ENCODE data around the gene SENP3.

The SENP3 gene

DNA sequence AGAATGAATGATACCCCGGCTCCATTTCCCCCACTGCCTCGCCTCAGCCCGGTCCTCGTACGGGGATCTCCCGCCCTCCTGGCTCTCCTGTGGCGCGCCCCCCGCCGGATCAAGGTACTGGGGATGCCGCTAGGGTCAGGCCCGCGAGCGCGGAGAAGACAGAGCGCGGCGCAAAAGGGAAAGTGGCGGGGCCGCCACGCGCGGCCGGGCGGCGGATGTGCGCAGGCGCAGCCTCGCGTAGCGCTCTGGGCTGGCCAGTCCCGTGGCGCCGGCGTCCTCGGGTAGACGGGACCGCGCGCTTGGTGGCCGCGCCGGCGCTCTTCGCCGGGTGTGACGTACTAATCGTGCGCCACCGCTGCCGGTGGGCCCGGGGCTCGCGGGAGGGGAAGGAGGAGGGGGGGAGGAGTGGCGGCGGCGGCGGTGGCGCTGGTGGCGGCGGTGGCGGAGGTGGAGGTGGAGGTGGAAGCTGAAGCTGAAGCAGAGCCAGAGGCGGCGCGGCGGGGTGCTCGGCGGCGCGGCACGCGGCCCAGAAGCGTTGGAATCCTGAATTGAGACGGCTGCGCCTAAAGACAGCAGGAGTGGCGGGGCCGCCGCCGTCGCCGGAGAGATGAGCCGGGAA is at the start of gene SENP3:
Gene SENP3 (plus strand): TSS at position 331 of the 619 bp plus-strand sequence. CDS start 1,158 bp downstream, outside the sequence.
- peak; percentile 70 for DNase-seq

DNA sequence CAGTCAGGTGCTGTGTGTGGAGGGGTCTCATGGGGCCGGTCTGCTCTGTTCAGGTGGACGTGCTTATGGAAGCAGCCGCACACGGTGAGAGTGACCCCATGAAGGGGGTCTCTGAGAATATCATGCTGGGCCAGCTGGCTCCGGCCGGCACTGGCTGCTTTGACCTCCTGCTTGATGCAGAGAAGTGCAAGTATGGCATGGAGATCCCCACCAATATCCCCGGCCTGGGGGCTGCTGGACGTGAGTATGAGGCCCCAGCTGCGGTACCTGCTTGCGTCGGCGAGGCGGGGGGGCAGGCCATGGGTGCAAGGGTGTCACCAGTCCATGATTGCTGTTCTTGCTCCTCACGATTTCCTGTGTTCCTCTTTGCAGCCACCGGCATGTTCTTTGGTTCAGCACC is 49.6 kb upstream of the SENP3 start:
- no peak for DNase-seq

- DNase-seq, result no peak
These were observed 48.7 kb upstream of the SENP3 start for GRCh38 chr17:7512824-7513540.

GRCh38 chr17:7513850-7514419 is 47.8 kb upstream of the SENP3 start:
- DNase-seq, result no peak

GRCh38 chr17:7515911-7516610 is 45.7 kb upstream of the SENP3 start:
- DNase-seq, result no peak

- no peak for DNase-seq
These were observed 38.7 kb upstream of the SENP3 start for GRCh38 chr17:7523033-7523432.

- DNase-seq, result no peak
These were observed 32.9 kb upstream of the SENP3 start for GRCh38 chr17:7528842-7529241.

DNA sequence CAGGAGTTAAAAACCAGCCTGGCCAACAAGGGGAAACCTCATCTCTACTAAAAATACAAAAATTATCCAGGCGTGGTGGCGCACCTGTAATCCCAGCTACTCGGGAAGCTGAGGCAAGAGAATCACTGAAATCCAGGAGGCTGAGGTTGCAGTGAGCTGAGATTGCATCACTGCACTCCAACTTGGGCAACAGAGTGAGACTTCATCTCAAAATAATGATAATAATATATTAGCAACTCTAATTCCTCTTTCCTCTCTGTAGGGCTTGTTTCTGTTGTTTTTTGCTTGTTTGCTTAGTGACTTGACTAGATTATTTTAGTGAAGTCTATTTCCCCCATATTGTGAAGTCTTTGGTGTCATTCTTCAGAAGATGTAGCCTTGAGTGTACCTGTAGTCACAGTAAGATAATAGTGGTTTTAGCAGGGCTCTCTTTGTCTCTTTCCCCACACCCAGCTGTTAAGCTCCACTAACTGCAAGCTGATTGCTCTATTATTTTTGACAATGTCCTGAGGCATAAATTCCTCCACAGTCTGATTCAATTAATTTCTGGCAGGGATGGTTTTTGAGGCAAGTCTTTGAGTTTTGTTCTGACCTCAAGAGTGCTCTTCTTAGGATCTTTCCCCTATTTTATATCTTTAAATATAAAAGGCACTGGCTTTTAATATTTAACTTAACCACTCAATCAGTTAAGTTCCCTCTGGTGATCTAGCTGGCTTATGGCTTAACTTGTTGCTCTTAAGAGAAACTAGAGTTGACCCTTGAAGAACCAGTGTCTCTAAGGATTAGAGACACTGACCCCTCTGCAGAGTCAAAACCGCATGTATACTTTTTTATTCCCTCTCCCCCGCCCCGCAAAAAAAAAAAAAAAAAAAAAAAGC is 31.5 kb upstream of the SENP3 start:
- no peak for DNase-seq

DNA sequence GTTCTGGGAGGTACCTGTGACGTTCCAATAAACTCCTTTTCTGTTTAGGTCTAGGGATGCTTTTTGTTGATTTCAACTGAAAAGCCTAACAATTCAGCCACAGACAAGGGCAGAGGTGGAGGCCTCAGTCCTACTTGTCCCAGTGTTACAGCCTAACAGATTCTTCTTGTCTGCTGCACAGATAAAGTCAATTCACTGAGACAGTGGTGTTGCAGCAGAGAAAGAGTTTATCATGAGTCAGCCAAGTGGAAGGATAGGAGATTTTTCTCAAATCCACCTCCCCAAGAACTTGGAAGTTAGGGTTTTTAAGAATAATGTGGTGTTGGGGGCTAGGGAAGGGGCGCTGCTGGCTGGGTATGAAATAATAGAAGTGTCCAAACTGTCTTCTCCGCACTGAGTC is 23.7 kb upstream of the SENP3 start:
- no peak for DNase-seq

DNA sequence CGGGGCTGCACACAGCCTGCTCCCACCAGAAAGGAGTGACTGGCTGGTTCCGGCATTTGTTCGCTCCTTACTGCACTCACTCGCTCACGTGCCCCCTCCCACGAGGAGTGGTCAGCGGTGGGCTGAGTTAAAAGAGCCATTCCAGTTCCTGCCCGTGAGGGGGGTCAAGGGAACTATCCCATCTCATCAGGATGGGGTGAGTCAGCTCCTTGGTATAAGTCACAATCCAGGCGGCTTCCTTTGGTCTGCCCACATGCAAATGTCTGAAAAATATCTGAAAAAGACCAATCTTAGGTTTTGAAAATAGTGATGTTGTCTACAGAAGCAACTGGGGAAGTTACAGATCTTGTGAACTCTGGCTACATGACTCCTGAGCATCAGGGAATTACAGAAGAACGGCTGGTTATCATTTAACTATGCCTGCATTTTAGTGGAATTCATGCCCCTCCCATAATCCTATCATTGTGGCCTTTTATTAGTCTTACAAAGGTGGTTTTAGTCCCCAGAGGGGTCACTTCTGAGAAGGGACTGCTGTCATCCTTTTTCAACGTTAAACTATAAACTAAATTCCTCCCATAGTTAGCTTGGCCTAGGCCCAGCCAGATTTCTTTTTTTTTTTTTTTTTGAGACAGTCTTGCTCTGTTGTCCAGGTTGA is 22.7 kb upstream of the SENP3 start:
- DNase-seq, result no peak

GRCh38 chr17:7541074-7541621 is 20.6 kb upstream of the SENP3 start:
- no peak for DNase-seq

GRCh38 chr17:7544911-7545310 is 16.8 kb upstream of the SENP3 start:
- no peak for DNase-seq

- no peak for DNase-seq
These were observed 12.9 kb upstream of the SENP3 start, which contains the start of gene TNFSF12 for GRCh38 chr17:7548585-7549400. TSS of gene TNFSF12 (plus strand) at chr17:7549058. CDS start at chr17:7549154, 96 bp downstream.

- no peak for DNase-seq
These were observed 12.2 kb upstream of the SENP3 start for GRCh38 chr17:7549401-7550055.

DNA sequence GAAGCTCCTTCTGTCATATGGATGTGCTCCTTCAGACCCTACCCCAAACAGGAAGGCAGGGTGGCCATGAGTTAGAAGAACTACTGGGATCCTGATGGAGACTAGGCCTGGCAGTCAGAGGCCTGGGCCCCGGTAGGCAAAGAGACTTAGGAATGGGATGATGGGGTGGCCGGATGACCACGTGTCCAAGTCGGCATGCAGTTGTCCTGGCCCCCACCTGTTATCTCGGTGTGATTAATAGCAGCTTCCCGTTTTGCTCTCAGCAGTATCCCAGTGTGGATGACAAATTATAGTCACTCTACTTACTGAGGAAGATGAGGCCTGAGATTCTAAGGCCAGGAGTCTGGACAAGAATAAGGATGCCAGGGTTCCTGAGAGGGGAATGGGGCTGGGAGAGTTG is 11.4 kb upstream of the SENP3 start:
- DNase-seq, result no peak

DNA sequence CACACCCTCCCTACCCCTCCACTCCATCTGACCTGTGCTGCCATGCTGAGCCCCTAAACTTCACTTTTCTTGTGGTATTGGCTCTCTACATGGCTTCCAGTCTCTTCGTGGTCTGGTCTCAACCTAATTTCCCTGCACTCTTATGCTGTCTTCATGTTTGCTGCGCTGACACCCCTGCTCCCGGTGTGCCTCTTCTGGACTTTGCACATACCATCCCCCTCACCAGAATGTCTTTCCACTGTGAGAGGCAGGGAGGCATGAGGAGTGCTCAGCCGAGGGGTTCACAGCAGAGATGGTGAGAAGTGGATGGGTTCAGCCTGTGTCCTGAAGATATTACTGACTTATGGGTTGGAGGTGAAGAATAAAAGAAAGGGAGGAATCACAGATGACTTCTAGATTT is 10.3 kb upstream of the SENP3 start:
- DNase-seq, result no peak

GRCh38 chr17:7552621-7553051 is 9.1 kb upstream of the SENP3 start:
- DNase-seq, result no peak

DNA sequence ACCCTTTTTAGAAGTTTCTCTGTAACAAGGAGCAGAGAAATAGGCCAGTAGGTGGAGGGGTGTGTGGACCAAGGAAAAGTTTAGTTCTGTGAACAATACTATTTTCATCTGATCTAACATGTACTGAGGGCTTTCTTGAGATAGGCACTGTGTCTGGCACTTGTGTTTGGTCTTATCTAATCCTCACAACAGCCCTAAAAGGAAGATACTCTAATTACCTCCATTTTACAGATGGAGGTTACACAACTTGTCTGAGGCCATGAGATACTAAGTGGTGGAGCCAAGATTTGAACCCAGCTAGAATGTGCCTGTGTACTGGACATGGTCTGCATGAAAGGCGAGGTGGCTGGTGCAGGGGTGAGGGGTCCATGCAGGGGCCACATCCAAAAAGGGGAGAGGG is 8.4 kb upstream of the SENP3 start:
- no peak for DNase-seq

DNA sequence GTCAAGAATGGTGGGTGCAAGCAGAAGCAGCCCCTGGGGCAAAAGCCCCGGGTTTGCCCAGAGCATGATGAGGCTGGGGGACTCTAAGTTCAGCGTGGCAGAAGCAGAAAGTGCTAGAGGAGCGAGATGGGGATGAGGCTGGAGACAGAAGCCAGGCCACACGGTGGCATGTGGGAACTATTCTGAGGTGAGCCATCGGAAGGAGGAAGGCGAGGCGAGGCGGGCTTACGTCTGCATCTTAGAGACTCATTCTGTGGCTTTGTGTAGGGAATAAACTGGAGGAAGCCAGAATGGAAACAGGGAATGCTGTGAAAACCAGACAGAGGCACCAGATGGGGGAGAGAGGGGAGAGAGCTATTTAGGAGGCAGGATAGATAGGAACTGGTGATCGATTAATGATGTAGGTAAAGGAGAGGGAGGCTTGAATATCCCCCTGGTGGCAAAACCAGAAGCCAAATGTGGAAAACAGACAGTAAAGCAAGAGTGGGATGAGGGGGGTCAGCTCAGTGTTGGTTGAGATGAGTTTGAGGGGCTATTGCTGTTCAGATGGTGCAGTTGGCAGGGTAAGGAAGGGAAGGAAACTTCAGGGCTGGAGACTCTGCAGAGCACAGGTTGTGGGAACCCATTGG is 6.3 kb upstream of the SENP3 start:
- no peak for DNase-seq

DNA sequence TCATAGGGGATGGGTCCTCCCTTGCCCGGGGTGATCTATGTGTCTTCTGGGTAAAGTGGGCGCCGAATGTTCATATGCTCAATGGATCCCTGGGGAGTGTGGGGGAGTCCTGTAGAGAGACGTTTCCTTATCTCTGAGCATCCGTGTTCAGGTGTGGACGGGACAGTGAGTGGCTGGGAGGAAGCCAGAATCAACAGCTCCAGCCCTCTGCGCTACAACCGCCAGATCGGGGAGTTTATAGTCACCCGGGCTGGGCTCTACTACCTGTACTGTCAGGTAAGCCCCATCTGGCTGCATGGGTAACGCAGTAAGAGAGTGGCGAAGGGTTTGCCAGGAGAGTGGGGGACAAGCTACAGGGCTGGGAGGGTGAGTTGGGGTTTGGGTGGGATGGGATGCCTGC is 5.1 kb upstream of the SENP3 start:
- no peak for DNase-seq

Data from DMS79 treated with DMSO at 0.1 percent for 48 hours (cell line).